Thymus (tissue), 11 donors: Measurements from ENCODE around the gene TLR5. TPM values are rescaled to one million over a fixed set of nuclear protein-coding genes. Genes with fewer than 3 reads are reported as not detected.

Experiments used
- DNase-seq, 9 donors: peaks; one replicate each; pipeline ENCODE4 v3.0.0-alpha.2; 2013; ENCODE audit warnings: low spot score in 9 of 9, low read depth in 6 of 9, missing footprints in 1 of 9
- H3K27ac ChIP-seq, 2 donors: one replicate each; pipeline ENCODE4 v1.5.1; 2013; ENCODE audit warnings: control low read depth in 1 of 2, low read depth in 1 of 2, low read length in 1 of 2, mild to moderate bottlenecking in 1 of 2, moderate library complexity in 1 of 2
- H3K27me3 ChIP-seq, 2 donors: one replicate each; pipeline ENCODE4 v1.5.1; 2013; ENCODE audit warnings: low read length in 1 of 2; ENCODE audit not compliant: control insufficient read depth in 2 of 2, insufficient read depth in 1 of 2
- H3K36me3 ChIP-seq, 2 donors: one replicate each; pipeline ENCODE4 v1.5.1; 2013; ENCODE audit warnings: low read length in 1 of 2, mild to moderate bottlenecking in 1 of 2, moderate library complexity in 1 of 2; ENCODE audit not compliant: control insufficient read depth in 2 of 2, insufficient read depth in 2 of 2
- H3K4me1 ChIP-seq, 2 donors: one replicate each; pipeline ENCODE4 v1.5.1; 2013; ENCODE audit warnings: low read length in 2 of 2; ENCODE audit not compliant: control insufficient read depth in 2 of 2, insufficient read depth in 2 of 2
- H3K4me3 ChIP-seq, 2 donors: one replicate each; pipeline ENCODE4 v1.5.1; 2013; ENCODE audit warnings: low read length in 2 of 2, control low read depth in 1 of 2, mild to moderate bottlenecking in 1 of 2
- H3K9me3 ChIP-seq, 2 donors: one replicate each; pipeline ENCODE4 v1.5.1; 2013; ENCODE audit warnings: low read length in 1 of 2, mild to moderate bottlenecking in 1 of 2; ENCODE audit not compliant: control insufficient read depth in 2 of 2, insufficient read depth in 1 of 2
- WGBS: extraction: QIAGEN DNeasy Blood & Tissue Kit; methylation state at CpG from one replicate; pipeline ENCODE4 v1.1.7; 2013; 5-methylcytosine and 5-hydroxymethylcytosine counted together
- polyA plus RNA-seq: library from polyadenylated mRNA; stranded (reverse); fragments of 200-250 nt; gene quantifications from one replicate; pipeline ENCODE4 v1.2.3, GENCODE V29; 2013
- total RNA-seq: library from RNA; stranded (reverse); fragments of 120-200 nt; gene quantifications from one replicate; pipeline ENCODE4 v1.2.4, GENCODE V29; 2013
- donor health status: healthy.

TLR5 gene
- total and polyA plus RNA-seq, 2 donors: 3.4 to 3.5 TPM

GRCh38 chr1:223153177-223154119, 10.4 kb upstream of the TLR5 start:
- H3K27ac ChIP-seq: no peak overlapping the region
- no peak for DNase-seq
- WGBS: 61% methylated on average over 3 of the region's 3 CpGs

DNA sequence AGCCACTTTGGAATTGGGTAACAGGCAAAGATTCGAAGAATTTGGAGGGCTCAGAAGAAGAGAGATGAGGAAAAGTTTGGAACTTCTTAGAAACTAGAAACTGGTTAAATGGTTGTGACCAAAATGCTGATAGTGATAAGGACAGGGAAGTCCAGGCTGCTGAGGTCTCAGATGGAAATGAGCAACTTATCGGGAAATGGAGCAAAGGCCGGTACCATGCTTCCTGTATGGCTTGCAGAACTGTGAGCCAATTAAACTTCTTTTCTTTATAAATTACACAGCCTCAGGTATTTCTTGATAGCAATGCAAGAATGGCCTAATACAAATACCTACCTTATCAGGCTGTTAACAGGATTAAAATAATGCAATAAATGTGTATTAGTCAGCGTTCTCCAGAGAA, 9.4 kb upstream of the TLR5 start:
- WGBS: 84% methylated on average over 4 of the region's 4 CpGs
- no peak for DNase-seq
- no peaks in the 10 kb centered on the region for H3K36me3 ChIP-seq
- peaks cover 0 to 2% of the 10 kb centered on the region in 2 donors for H3K4me1 ChIP-seq
- H3K27ac ChIP-seq: no peak overlapping the region
- no peaks in the 10 kb centered on the region for H3K9me3 ChIP-seq
- no peak overlapping the region for H3K4me3 ChIP-seq
- no peaks in the 10 kb centered on the region for H3K27me3 ChIP-seq

More at GRCh38 chr1:223153177-223154119, 10.4 kb upstream of the TLR5 start:
- Histone ChIP-seq H3K36me3 (no peaks in the 10 kb centered on the region), H3K4me3 (no peak overlapping the region), H3K27me3 (no peaks in the 10 kb centered on the region), H3K4me1 (peaks cover 0 to 3% of the 10 kb centered on the region in 2 donors), H3K9me3 (no peaks in the 10 kb centered on the region)

DNA sequence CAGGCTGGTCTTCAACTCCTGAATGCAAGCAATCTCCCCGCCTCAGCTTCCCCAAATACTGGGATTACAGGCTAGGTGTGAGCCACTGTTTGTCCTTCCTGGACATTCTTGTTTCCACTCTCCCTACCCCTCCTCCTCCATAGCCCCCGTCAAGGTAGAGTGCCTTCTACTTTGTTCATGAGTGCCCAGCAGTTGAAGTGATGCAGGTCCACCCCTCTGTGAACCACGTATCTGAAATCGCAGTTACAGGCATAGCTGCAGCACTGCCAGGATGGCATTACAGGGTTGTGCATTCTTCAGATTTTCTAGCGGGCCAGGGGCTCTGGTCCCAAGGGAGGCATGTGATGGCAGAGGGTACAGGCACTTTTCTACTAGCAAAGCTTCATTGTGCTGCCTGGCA, 7.4 kb upstream of the TLR5 start:
- no peaks in the 10 kb centered on the region for H3K36me3 ChIP-seq
- no peak for DNase-seq
- H3K4me1 ChIP-seq: no peaks in the 10 kb centered on the region
- H3K27ac ChIP-seq: no peak overlapping the region
- peaks cover 0 to 1% of the 10 kb centered on the region in 2 donors for H3K9me3 ChIP-seq
- H3K27me3 ChIP-seq: no peaks in the 10 kb centered on the region
- 99% methylated on average over 5 of the region's 5 CpGs for WGBS
- no peak overlapping the region for H3K4me3 ChIP-seq

- Histone ChIP-seq H3K36me3 (no peaks in the 10 kb centered on the region), H3K27me3 (no peaks in the 10 kb centered on the region), H3K9me3 (peaks cover 0 to 1% of the 10 kb centered on the region in 2 donors), H3K4me1 (peaks cover 10 to 17% of the 10 kb centered on the region in 2 donors), H3K27ac (no peak overlapping the region), H3K4me3 (no peak overlapping the region)
- DNase-seq: no peak
- WGBS: 77% methylated on average over 3 of the region's 3 CpGs
Observed at GRCh38 chr1:223147873-223148272, 4.8 kb upstream of the TLR5 start.

DNA sequence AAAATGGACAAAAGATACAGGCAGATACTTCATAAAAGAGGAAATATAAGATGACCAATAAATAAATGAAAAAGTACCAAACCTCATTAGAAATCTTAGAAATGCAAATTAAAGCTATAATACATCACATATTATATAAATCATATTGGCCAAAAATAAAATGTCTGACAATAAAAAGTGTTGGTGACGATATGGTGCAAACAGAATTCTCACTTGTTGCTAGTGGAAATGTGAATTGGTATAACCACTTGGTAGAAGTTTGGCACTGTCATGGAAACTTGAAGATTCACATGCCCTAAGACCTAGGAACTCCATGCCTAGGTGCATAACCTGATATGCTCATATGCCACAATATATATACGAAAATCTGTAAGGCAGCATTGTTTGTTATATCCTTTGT, 4.4 kb upstream of the TLR5 start:
- H3K27me3 ChIP-seq: no peaks in the 10 kb centered on the region
- WGBS: 99% methylated on average over 2 of the region's 2 CpGs
- H3K9me3 ChIP-seq: peaks cover 0 to 1% of the 10 kb centered on the region in 2 donors
- peaks cover 10 to 22% of the 10 kb centered on the region in 2 donors for H3K4me1 ChIP-seq
- no peak for DNase-seq
- no peak overlapping the region for H3K27ac ChIP-seq
- H3K36me3 ChIP-seq: no peaks in the 10 kb centered on the region
- no peak overlapping the region for H3K4me3 ChIP-seq

DNA sequence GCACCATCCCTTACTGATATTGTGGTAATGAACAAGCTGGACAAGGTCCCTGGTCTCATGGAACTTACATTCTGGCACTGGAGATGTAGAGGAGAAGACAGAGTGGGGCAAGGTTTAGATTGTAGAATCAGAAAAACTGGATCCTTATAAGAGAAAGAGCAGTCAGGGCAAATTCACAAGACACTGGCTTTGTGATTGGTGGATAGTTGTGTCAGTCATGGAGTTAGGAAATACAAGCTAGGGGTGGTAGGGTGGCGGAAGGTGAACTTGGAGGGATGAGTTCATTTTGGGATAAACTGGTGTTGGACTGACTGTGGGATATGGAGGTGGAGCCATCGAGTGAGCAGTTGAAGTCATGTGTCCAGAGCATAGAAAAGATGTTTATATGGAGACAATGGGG, 3.7 kb upstream of the TLR5 start:
- Histone ChIP-seq H3K27me3 (no peaks in the 10 kb centered on the region), H3K27ac (no peak overlapping the region), H3K4me1 (peaks cover 10 to 25% of the 10 kb centered on the region in 2 donors), H3K36me3 (no peaks in the 10 kb centered on the region), H3K4me3 (no peak overlapping the region), H3K9me3 (peaks cover 0 to 1% of the 10 kb centered on the region in 2 donors)
- 91% methylated on average over 2 of the region's 2 CpGs for WGBS
- DNase-seq: no peak

GRCh38 chr1:223144914-223145313, 1.9 kb upstream of the TLR5 start:
- no peak overlapping the region for H3K27ac ChIP-seq
- no peaks in the 10 kb centered on the region for H3K36me3 ChIP-seq
- H3K9me3 ChIP-seq: peaks cover 0 to 1% of the 10 kb centered on the region in 2 donors
- no peaks in the 10 kb centered on the region for H3K27me3 ChIP-seq
- 94% methylated on average over 5 of the region's 5 CpGs for WGBS
- H3K4me3 ChIP-seq: no peak overlapping the region
- DNase-seq: no peak
- peaks cover 10 to 29% of the 10 kb centered on the region in 2 donors for H3K4me1 ChIP-seq

DNA sequence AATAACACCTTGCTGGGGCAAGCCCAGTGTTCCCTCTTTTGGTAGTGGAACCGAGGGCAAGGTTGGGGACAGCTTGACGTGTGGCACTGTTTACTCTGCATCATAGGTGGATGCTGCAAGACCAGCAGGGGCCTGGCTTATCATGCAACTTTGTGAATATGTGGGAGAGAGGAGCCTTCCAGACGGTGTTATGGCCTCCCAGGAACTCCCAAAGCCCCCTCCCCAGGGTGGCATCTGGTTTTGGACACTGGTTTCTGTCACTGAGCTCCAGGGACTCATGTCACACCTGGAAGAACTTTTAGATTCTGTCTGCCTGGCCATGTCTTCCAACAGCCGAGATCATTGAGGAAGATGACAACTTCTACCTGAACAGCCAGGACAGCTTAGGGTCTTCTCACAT, 1.4 kb upstream of the TLR5 start:
- Histone ChIP-seq H3K4me3 (no peak overlapping the region), H3K9me3 (peaks cover 0 to 1% of the 10 kb centered on the region in 2 donors), H3K4me1 (peaks cover 10 to 29% of the 10 kb centered on the region in 2 donors), H3K36me3 (no peaks in the 10 kb centered on the region), H3K27ac (no peak overlapping the region), H3K27me3 (no peaks in the 10 kb centered on the region)
- WGBS: 92% methylated on average over 4 of the region's 4 CpGs
- DNase-seq: no peak

DNA sequence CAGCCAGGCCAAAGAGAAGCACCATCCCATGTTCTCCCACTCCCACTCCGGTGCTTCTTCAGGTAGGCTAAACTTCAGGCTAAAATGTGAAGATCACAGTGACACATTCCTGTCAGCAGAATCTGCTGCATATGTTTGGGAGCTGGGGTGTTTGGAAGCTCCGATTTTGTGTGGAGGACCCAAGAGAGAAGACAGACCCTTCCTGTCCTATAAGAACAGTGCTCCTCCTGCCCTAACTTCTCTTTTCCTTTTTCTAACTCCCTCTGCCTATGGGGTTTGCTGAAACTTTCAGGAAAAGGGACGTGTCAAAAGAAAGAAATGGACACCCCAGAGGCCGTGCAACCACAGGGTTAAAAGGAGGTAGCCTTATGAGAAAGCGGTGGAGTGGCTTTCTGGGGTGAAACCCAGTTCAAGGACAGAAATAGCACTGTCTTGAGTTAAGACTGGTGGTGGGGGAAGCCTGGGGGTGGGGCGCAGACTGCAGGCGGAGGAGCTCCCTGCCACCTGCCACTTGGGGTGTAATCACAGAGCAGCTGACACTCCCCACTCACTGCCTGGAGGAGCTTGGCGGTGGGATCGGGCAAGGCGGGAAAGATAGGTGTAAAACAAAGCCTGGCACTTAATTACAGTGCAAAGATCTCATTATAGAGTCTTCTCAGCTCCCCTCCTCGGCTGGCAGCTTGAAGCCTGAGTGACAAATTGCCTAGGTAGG, 645 bp upstream of the TLR5 start:
- H3K27ac ChIP-seq: peak overlapping the region; percentile 37 to 46
- H3K4me1 ChIP-seq: peaks cover 10 to 29% of the 10 kb centered on the region in 2 donors
- H3K9me3 ChIP-seq: peaks cover 0 to 1% of the 10 kb centered on the region in 2 donors
- peak overlapping the region; percentile 50 to 51 for H3K4me3 ChIP-seq
- H3K36me3 ChIP-seq: no peaks in the 10 kb centered on the region
- no peaks in the 10 kb centered on the region for H3K27me3 ChIP-seq
- peak in 8 of 9 donors; percentile 40 to 84 (median 61) for DNase-seq
- WGBS: 34% methylated on average over 11 of the region's 11 CpGs
